HuH-7.5 (cell line): ENCODE measurements around the gene DVL2.
"Not testable (repeated sequence)": the region's sequence is repeated elsewhere in the genome, so short reads cannot be mapped to it uniquely, and the experiment has no call there.

ENCODE experiments used
- DNase-seq: peaks from one replicate; pipeline ENCODE4 v3.0.0; 2011; ENCODE audit warnings: low spot score

Gene DVL2

DNA sequence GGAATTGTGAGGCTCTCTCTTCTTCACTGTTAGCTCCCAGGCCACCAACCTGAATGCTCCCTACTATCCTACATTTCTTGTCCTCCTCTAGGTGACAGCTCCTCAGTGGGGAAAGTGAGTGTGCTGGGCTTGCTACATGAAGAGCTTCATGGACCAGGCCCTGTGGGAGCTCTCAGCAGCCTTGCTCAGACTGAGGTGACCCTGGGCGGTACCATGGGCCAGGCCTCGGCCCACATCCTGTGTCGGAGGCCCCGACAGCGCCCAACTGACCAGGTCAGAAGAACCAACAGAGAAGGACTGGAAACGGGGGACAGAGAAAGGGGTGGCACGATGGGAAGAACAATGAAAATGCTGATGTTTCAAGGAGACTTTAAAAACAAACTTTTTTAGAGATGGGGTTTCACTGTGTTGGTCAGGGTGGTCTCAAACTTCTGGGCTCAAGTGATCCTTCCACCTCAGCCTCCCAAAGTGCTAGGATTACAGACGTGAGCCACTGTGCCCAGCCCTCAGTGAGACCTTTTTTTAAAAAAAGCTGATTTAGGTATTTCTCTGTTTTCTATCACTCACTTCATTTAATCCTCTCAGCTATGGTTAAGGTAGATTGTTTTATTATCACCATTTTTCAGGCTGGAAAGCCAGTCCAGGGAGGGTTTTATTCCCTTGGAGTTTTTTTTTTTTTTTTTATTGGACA lies 22.6 kb upstream of the DVL2 start:
- no peak for DNase-seq

DNA sequence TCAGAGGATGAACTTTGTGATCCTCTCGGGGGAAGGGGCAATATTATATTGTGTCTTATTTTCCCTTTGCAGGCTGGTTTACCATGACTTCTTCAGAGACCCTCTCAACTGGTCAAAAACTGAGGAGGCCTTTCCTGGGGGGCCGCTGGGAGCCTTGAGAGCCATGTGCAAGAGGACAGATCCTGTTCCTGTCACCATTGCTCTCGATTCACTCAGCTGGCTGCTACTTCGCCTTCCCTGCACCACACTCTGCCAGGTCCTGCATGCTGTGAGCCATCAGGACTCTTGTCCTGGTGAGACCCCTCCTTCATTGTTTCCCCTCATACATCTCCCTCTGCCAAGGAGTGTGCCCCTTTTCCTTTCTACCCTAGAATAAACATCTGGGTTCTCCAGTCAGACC lies 20.2 kb upstream of the DVL2 start:
- DNase-seq, result no peak

DNA sequence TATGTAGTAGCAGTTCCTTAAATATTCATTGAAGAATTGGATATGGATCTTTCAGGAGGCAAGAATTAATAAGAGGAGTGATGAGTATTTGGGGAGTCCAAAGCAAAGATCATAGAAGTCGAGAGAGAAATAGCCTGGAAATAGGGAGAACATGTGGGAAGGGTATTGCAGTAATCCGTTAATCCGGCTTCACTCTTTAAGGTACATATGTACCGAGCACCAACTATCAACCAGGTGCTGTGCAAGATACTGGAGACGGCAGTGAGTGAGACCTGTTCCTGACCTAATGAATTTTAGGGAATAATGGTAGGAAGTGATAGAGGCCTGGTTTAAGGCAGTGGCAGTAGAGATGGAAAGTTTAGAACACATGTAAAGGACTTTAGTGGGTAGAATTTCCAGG lies 18.8 kb upstream of the DVL2 start:
- DNase-seq, result no peak

DNA sequence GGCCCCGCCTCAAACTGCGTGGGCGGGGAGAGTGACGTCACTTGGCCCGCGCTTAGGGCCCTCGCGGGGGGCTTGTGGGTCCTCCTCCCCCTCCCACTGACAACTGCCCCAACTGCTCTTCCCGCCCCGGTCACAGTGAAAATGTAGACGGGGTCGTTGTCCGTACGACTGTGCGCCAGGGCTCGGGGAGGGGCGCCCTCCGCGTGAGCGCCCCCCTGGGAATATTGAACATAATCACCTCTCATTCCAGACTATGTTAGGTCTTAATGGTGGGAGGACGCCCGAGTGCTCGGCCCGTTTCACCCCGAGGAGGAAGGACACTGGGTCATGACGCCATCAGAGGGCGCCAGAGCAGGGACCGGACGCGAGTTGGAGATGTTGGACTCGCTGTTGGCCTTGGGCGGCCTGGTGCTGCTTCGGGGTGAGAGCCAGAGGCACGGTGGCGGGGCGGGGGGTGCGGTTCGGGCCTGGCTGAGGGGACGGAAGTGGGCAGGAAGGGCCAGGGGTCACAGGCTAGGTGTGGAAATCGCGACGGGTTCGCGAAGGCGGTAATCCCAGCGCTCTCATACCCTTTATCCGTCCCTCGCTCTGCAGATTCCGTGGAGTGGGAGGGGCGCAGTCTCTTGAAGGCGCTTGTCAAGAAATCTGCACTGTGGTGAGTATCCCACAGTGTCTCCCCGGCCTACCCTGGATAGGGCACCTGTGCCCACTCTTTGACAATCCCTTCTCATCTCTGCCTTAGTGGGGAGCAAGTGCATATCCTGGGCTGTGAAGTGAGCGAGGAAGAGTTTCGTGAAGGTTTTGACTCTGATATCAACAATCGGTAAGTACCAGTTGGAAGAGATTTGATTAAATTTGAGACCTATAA lies 18.1 kb upstream of the DVL2 start, which contains the start of gene ELP5:
TSS of gene ELP5 (plus strand) at position 40 of the 868 bp plus-strand sequence. CDS start at position 376, 336 bp downstream.
- peak; percentile 84 for DNase-seq

DNA sequence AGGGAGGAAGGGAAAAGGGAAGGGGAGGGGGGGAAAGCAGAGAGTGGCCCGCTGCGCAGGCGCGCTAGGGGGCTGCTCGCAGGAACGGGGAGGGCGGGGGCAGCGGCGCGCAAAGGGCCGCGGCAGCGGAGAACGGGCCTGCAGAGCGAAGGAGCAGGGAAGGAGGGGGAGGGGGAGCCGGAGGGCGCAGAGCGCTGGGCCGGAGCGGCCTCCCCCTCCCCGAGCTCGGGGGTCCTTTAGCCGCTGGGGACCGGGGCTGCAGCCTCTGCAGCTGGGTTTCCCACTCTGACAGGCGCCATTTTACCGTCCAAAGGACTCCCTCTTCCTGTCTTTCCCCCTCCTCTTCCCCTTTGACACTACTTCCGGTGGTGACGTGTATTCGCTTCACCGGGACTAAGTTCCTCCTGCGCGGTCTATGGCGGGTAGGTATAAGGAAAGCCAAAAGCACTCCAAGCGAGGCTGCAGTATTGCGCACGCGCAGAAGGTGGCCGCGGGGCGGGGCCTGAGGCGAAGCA lies 17.4 kb upstream of the DVL2 start, which contains the start of gene CTDNEP1:
TSS of gene CTDNEP1 (minus strand) at position 74 of the 515 bp plus-strand sequence. CDS start 438 bp downstream, outside the sequence.
- peak; percentile 93 for DNase-seq

DNA sequence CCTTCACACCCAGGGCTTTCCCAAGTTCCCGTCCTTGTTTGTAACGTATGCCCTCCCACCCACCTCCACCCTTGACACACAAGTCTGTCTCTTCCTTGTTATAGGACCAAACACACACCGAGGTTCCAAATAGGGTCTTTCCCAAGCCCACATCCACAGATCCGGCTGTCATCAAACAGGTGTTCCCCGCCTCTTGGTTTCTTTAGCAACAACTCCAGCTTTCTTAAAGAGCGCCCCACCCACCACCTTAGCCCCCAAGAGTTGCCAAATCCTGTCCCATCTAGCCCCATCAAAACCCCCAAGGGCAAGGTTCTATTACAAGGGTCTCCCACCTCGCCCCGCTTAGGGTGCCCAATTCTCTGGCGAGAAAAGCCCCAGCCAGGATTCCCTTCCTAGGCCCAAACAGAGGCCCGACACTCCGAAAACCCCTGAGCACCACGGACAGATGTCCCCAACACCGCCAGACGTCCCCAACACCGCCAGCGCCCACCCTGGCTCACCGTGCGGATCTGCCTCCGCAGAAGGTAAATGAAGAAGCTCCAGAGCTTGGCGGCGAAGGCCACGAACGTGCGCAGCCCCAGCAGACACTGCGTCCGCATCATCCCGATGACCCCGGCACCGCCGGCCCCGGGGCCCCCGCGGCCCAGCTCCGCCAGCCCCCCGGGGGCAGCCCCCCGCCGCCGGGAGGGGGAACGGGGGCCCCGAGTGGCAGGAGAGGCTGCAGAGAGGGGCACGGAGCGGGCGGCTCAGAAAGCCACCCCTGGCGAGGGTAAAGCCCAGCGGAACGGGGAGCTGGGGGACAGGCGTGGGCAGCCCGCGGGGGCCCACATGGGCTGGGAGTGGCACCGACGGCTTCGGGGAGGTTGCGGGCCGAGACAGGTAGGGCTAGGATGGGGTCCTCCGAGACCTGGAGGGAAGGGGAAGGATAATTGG lies 16.6 kb upstream of the DVL2 start:
- DNase-seq, result no peak

DNA sequence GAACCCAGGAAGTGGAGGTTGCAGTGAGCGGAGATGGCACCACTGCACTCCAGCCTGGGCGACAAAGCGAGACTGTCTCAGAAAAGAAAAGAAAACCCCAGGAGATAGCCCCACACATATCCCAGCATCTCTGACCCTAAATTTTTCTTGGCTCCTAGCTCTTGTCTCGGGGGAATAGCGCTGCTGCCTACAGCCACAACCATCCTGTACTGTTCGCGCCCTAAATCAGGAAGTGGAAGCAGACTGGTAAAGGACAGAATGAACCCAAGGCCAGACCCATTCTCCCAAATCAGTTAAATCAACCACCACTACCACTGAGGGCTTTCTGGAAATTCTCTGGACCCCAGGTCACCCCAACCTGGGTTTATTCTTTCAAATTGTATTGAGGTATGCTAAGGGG lies 15.5 kb upstream of the DVL2 start:
- DNase-seq, result no peak

DNA sequence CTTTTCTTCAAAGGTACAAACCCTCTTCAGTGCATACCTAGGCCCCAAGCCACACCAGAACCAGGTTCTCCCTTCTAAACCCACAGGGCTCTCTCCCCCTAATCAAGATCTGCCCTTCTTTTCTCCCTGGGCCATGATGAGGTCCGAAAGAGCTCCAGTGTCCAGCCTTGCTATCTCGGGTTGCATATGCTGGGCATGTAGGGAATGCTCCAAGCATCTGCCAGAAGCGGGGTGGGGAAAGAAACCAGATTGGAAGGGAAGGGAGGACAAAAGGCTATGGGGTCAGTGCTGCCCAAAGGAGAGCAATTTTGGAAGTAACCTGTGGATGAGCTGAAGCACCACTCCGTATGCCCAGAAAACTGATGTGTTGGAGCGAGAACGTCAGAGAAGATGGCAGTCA lies 14.9 kb upstream of the DVL2 start:
- DNase-seq, result no peak

DNA sequence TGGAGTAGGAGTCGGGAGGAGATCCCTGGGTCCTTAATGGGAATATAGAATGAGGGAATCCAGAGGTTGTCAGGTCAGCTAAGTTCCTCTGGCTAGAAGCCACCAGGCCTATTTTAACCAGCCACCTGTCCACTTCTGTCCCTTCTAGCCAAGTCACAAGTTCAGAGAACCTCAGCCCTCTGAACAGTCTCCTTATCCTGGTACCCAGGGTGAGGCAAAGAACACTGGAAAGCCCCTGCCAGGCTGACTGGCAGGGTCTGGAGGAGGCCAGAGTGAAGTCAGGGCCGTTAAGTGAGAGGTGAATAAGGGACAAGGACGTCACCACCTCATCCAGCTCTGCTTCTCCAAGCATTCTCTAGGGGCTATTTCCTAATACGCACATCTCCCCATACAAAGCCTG lies 14.5 kb upstream of the DVL2 start:
- no peak for DNase-seq

DNA sequence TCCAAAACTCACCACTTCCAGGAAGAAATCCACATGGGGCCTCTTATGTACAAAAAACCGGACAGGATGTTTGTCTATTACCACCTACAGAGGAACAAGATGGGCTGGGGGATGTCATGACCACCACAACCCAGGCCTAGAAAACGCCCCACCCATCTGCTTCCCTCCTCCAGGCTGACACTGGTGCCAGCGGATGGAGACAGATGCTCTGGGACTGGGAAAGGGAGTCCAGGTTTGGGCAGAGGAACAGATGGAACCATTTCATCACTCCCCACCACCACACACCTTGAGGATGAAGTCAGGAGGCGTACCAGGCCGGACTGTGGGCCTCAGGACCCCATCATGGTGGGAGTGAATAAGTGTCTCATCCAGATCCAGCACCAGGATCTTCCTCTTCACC lies 12.5 kb upstream of the DVL2 start:
- DNase-seq, result no peak

DNA sequence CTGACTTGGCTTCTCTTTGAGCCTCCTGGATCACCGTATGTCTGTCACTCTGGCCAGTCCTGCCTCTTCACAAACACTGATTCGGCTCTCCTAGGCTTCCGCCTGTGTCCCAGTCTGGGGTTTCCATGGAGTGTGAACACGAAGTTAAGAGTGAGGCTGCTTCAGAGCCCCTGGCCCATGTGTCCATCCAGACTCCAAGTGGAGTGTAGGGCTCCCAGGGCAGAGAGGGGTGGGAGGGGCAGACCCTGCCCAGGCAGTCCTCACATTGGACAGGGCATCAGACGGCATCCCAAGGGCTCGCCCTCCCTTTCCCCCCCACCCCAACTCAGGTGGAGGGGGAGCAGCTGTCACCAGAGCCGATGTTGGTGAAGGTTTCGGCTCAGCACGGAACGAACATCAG lies 9.5 kb upstream of the DVL2 start:
- DNase-seq, result not testable (repeated sequence)

DNA sequence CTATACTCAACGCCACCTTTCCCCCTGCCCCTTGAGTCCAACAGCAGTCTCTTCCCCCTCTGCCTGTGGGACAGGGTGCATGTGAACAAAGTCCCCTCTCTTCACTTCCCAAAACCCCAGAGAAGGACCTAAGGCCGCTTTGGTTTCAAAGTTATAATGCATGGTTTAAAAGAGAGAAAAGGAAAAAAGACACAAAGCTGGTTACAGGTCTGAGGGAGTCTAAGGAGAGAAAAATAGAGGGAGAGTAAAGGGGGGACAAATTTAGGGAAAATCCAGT lies 9.1 kb upstream of the DVL2 start:
- DNase-seq, result no peak

DNA sequence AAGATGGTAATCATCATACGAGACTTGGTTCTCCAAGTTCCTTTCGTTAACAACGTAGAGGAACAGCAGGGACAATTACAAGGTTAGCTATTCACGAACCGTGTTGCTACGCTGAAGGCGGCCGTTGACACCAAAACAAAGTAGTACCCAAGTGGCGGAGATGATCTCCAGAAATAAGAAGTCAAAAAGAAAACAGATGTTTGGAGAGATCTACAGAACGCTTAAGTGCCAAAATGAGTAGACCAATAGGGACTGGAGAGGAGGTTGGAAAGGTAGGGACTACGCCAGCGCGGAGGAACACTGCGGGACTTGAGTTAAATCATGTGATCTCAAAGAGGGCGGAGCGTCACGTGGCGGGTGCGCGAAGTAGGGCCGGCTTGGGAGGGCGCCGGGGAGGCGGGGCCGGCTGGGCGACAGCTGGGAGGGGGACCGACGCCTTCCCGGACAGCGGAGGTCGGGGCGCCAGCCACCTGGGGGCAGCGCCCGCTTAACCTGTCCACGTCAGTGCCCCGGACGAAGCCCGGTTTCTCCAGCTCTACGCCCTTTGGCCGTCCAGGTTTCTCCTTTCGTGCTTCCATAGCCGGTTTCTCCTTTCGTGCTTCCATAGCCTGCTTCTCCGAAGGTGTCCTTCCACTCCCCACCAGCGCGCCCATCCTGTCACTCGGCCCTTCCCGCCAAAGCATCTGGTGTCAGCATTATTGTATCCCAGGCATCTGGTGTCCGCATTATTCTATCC lies 8.6 kb upstream of the DVL2 start:
- DNase-seq, result peak; percentile 86

DNA sequence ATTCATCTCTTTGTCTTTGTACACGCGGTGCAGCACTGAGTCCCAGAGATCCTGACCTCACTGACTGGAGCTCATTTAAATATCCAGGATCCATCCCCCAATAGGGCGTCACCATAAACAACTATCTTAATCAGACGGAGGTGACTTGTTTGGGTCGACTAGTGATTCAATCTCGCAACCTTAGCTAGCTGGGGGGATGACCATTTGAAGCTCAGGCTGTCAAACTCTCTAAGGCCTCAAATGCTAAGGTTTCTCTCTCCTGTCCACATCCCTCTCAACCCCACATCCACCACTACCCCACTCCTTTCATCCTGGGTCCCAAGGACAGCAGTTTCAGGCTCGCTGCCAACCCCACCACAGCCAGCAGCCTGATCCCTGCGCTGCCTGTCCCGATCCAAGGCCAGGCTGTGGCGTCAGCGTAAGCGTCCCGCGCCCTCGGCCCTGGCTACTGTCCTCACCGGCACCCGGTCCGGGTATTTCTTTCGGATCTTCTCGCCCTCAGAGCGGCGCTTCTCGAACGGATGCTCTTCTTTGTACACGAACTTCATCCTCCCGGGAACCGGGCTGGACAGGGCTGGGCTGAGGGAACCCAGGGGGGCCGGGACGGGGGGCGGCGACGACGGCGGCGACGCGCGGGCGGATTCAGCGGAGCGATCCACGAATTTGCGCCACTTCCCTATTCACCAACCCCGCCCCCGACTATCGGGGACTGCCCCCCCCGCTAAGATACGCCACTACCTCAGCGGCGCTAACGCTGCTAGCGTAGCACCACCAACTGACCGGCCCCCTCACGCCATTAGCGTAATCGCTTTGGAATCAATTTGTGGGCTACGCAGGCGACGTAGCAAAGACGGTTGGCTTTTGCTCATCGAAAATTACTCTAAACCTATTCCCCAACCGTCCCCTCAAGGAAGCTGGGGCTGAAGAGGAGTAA lies 7.7 kb upstream of the DVL2 start, which contains the start of gene GABARAP:
TSS of gene GABARAP (minus strand) at position 667 of the 934 bp plus-strand sequence. CDS start at position 548, 119 bp downstream.
- peak; percentile 64 for DNase-seq

DNA sequence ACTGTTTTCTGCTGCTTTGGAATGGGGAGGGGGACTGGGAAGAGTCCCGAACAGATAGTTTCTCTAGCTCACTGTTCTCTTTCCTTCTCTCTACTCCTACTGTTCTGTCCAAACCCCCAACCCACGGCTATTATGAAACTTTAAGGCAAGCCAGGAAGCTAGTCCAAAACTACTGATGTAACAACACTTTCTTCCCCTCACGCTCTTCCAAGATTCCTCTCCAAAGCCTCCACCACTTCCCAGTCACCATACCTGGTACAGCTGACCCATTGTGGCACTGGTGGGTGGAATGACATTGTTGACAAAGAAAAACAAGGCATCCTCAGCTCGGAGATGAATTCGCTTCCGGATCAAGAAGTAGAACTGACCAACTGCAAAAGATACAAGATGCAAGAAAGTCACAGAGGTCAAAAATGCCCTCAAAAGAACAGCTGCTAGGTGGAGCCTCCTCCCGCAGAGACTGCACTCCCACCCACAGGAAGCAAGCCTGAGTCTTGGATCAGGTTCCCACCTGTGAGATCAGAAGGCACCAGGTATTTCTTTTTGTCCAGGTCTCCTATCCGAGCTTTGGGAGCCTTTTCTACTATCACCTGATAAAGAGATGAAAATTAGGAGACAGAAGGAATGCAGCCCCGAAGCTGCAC lies 6.9 kb upstream of the DVL2 start:
- DNase-seq, result no peak

DNA sequence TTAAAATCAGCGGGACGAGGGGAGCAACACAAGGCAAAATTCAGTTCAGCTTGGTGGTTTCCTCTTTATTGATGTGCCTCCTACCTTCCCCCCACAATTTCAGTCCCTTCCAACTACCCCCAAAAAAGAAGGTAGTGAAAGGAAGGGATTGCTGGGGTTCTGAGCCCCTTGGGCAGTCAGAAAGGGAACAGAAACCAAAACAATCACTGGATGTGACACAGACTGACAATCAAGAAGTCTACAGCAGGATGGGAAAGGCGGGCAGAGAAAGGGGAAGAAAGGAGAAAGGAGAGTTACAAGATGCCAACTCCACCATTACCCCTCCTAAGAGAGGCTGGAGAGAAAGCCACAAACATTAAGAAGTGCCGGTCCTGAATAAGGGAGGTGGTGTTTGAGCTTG lies 6.1 kb upstream of the DVL2 start:
- no peak for DNase-seq

DNA sequence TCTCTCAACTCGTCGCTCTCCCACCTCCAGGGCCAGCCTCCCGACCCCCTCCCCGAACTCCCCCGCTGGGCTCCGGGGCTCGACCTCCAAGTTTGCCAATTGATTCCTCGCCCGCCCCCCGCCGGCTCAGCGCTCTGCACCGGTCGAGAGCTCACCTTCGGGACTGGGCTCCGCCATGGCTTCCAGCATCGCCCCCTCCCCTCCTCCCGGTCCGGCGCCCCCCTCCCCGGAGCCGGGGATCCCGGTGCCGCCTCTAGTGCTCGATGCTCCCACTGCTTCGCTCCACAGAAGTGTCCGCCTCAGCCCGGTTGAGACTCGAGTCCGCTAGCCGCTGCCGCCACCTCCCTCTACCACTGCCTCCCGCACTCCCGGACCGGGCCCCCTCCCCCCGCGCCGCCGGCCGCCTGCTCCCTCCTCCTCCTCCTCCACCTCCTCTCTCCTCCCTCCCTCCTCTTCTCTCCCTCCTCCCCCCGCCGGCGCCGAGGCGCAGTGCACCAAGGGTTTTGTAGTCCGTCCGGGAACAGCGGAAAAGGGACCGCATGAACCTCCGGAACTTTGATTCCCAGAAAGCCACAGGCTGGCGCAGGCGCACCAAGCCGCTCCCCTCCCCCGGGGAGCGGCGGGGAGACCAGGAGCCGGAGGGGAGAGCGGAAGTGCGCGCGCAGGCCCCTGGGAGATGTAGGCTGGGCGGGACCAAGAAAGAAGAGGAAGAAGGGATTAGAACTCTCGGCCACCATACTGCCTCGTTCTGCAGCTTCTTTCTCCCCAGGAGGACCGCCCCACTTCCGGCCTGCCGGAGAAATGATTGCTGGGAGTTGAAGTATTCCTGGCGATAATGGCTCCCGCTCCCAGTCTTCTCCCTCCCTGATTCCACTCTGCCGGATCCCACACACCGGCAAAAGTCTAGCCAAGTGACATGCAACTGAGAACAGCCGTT lies 5.0 kb upstream of the DVL2 start, which contains the start of gene PHF23:
TSS of gene PHF23 (minus strand) at position 367 of the 937 bp plus-strand sequence. CDS start at position 189, 178 bp downstream.
- peak; percentile 97 for DNase-seq

DNA sequence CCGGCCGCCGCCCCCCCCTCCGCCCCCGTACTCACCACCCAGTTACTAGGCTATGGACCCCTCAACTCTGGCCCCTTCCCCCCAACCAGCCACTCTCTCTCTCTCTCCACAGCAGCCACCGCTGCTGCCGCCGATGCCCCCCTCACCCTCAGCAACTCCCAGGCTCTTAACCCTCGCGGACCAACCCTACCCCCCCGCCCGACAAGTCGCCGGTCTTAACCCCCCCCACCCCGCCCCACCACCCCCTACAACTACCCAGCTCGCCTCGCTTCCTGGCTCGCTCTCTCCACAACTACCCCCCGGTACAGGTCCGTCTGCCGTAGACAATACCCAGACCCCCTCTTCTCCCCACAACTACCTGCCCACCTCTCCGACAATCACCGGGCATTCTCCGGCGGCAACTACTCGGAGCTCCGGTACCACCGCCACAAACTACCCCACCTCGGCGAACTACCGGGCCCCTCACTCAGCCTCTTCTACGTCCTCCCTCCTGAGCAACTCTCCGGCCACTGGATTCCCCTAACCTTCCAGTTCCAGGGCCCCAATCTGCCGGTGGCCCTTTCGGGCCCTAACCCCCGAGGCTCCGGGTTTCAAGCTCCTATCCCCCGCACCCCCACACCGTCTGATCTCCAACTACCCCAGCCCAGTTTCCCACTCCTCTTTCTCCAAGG lies 4.2 kb upstream of the DVL2 start:
- DNase-seq, result no peak
